ENCODE measurements around the gene SNRPA1. TPM values are rescaled to one million over a fixed set of nuclear protein-coding genes. Genes with fewer than 3 reads are reported as not detected.

Gene SNRPA1
- total RNA-seq, 2 donors from 2014 or later, result 21.4 to 24.9 TPM

DNA sequence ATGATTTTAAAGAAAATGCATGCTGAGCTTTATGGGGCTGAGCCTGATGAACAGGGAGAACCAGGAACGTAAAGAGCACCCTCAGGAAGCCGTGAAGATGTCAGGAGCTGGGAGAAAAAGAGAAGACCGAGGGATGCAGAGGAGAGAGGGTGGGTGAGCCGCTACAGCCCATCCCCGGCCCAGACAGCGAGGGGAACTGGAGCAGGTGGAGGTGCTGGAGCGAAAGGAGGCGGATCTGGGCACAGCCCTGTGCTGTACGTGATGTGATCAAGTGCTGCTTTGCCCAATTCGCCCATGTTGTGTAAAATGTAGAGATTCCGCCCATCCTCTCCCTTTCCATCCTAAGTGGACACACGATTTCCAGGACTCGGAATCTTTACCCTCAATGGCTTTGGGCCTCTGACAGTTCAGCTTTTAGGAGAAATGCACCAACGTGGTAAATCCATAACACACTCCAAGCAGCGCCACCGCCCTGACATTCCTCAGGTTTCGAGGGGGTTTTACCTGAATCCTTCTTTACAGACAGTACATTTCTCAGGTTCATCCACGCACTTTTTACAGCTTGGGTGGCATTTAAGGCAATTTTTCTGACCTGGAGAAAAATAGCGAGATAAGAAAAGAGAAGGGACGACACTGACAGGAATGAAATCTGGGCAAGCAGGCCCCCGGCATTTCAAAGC, 27.1 kb upstream of the SNRPA1 start:
- H3K4me1 ChIP-seq, result no peaks in the 10 kb centered on the region
- no peaks in the 10 kb centered on the region for H3K27me3 ChIP-seq
- H3K27ac ChIP-seq, result no peak overlapping the region
- DNase-seq (ENCODE audit: low spot score), result no peak
- no peak for TF ChIP-seq CTCF (IDR thresholded peaks at IDR 0.05)
- H3K36me3 ChIP-seq, result no peaks in the 10 kb centered on the region
- no peaks in the 10 kb centered on the region for H3K9me3 ChIP-seq
- H3K4me3 ChIP-seq, result no peak overlapping the region

- Histone ChIP-seq H3K27me3 (no peaks in the 10 kb centered on the region), H3K9me3 (no peaks in the 10 kb centered on the region), H3K36me3 (no peaks in the 10 kb centered on the region), H3K4me3 (no peak overlapping the region), H3K27ac (no peak overlapping the region), H3K4me1 (no peaks in the 10 kb centered on the region)
- peak; percentile 74 for DNase-seq (ENCODE audit: low spot score)
- no peak for TF ChIP-seq CTCF (IDR thresholded peaks at IDR 0.05)
Observed at GRCh38 chr15:101320501-101321052, 25.5 kb upstream of the SNRPA1 start.

DNA sequence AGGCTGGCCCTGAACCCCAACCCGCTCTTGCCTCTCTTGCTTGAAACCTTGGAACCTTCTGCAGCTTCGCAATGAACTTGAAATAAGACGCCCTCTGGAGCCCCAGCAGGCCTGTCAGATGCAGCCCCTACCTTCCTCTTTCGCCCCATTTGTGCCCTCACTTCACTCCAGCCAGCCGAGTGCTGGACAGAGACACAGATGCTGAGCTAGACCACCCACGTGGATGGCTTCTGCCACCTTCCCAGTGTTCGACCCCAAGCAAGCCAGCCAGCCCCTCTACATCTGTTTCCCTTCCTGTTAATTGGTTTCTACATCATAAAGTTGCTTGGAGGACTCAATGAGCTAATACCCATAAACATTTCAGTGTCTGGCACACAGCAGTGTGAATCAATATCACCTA, 23.8 kb upstream of the SNRPA1 start:
- no peak for TF ChIP-seq CTCF (IDR thresholded peaks at IDR 0.05)
- DNase-seq (ENCODE audit: low spot score), result no peak
- Histone ChIP-seq H3K27ac (no peak overlapping the region), H3K36me3 (no peaks in the 10 kb centered on the region), H3K9me3 (no peaks in the 10 kb centered on the region), H3K4me3 (no peak overlapping the region), H3K27me3 (no peaks in the 10 kb centered on the region), H3K4me1 (no peaks in the 10 kb centered on the region)

DNA sequence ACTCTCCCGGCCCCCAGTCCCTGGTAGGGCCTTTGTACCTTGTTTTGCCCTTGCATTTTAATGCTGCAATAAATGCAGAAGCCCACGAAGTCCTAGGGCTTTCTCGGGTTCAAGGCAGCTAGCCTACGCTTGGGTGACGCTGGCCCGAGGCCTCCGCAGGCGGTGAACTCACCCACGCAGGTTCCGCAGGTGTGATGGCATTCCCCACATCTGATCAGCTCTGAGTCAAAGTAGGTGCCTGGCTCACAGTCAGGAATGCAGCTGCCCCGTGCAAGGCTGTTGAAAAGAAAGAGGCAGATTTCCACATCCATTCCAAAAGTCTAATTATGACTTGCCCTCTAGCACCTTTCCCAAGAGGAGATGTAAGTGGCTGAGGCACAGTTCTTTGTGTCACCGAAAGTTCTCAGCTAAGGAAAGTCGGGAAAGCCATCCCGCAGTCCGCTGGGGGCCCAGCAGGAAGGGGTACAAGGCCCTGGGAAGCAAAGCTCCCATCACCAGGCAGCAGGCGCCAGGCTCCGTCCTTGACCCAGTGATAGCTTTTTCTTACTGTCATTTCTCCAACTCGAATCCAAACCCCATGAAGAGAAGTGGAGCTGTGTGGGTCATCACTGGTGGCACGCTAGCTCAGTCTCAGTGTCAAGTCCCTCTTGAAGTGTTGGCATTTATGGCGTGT, 23.2 kb upstream of the SNRPA1 start:
- Histone ChIP-seq H3K9me3 (no peaks in the 10 kb centered on the region), H3K4me1 (no peaks in the 10 kb centered on the region), H3K27me3 (no peaks in the 10 kb centered on the region), H3K27ac (no peak overlapping the region), H3K4me3 (no peak overlapping the region), H3K36me3 (no peaks in the 10 kb centered on the region)
- no peak for TF ChIP-seq CTCF (IDR thresholded peaks at IDR 0.05)
- no peak for DNase-seq (ENCODE audit: low spot score)

- DNase-seq (ENCODE audit: low spot score), result no peak
- TF ChIP-seq CTCF (IDR thresholded peaks at IDR 0.05), result no peak
- H3K4me3 ChIP-seq, result no peak overlapping the region
- no peaks in the 10 kb centered on the region for H3K4me1 ChIP-seq
- no peaks in the 10 kb centered on the region for H3K27me3 ChIP-seq
- H3K27ac ChIP-seq, result no peak overlapping the region
- no peaks in the 10 kb centered on the region for H3K36me3 ChIP-seq
- no peaks in the 10 kb centered on the region for H3K9me3 ChIP-seq
Observed at GRCh38 chr15:101317336-101317872, 22.4 kb upstream of the SNRPA1 start.
